ENCODE results near the gene AKAP8L.
"Not testable (repeated sequence)": the region's sequence is repeated elsewhere in the genome, so short reads cannot be mapped to it uniquely, and the experiment has no call there.

The AKAP8L gene

GRCh38 chr19:15352535-15352934 lies 66.3 kb downstream of the AKAP8L start:
- DNase-seq (ENCODE audit: low read depth), result not testable (repeated sequence)

DNA sequence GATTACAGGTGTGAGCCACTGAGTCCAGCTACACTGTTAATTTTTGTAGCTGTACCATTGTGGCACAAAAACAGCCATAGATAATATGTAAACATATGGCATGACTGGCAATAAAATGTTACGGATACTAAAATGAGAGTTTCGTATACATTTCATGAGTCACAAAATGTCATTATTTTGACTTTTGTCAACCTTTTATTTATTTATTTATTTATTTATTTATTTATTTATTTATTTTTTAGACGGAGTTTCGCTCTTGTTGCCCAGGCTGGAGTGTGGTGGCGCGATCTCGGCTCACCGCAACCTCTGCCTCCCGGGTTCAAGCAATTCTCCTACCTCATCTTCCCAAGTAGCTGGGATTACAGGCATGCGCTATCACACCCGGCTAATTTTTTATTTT lies 77.5 kb downstream of the AKAP8L start:
- DNase-seq (ENCODE audit: low read depth), result not testable (repeated sequence)

DNA sequence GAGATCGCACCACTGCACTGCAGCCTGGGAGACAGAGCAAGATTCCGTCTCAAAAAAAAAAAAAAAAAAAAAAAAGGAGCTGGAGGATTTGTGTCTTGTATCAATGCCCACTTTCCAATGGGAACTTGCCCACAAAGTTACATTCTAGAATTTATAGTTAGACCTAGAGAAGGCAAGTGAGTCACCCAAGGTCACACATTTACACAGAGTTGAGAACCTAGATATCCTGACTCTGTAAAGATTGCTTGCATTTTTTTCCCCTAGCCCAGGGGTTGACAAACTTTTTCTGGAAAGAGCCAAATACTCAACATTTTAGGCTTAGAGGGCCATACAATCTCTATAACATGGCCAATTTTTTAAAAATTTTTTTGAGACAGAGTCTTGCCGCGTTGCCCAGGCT lies 78.7 kb downstream of the AKAP8L start:
- no peak for DNase-seq (ENCODE audit: low read depth)

- no peak for DNase-seq (ENCODE audit: low read depth)
These were observed 81.6 kb downstream of the AKAP8L start for GRCh38 chr19:15337202-15337601.

GRCh38 chr19:15335992-15336391 lies 82.8 kb downstream of the AKAP8L start:
- DNase-seq (ENCODE audit: low read depth), result not testable (repeated sequence)

DNA sequence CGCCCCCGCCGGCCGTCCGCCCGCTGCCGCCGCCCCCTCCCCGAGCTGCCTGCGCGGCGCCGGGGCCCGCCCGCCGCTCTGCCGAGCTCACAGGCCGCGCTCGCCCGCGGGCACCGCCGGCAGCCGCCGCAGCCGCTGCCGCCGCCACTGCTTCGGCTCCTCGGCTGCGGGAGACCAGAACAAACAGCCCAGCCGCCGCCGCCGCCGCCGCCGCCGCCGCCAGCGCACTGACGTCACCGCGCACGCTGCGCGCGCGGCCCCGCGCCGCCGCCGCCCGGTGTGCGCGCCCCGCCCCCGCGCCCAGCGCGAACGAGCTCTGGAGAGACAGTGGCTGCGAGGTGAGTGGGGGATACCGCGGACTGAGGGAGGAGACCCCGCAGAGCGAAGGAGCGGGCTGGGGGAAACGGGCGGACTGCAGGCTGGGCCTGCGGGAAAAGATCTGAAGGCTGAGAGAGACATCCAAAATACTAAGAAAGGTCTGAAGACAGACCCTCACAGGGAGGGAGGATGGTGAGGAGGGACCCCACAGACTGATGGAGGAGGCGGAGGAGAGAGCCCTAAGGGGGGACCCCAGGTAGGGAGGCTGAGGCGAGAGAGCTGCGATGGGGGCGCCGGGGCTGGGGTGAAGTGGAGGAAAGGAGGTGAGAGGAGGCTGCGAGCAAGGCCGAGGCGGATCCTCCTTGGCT lies 86.3 kb downstream of the AKAP8L start, which contains the start of gene BRD4:
TSS of gene BRD4 (minus strand) at position 229 of the 686 bp plus-strand sequence. CDS start 59,440 bp downstream, outside the sequence.
- DNase-seq (ENCODE audit: low read depth), result peak; percentile 69

- peak; percentile 61 for DNase-seq (ENCODE audit: low read depth)
These were observed 87.1 kb downstream of the AKAP8L start for GRCh38 chr19:15331419-15332310.

- no peak for DNase-seq (ENCODE audit: low read depth)
These were observed 87.9 kb downstream of the AKAP8L start for GRCh38 chr19:15330801-15331418.
